HCT116 (cell line): ENCODE data around the gene ALDH1A2. TPM values are rescaled to one million over a fixed set of nuclear protein-coding genes. Genes with fewer than 3 reads are reported as not detected.

Experiments used
- ATAC-seq: fragments of 200-7000 bp; cut with Tn5 transposase; 2 replicates; pipeline ENCODE4 v1.9.1; 2020; ENCODE audit warnings: mild to moderate bottlenecking, moderate library complexity
- BruUV-seq: library from RNA; stranded (reverse); fragments of 400-500 nt; replicated peaks from 2 replicates; lab custom pipeline; 2021; lab: Mats Ljungman, UMichigan
- CTCF ChIA-PET: fragments of 300-600 bp; sonication (Branson Sonifier 250); formaldehyde crosslinking; loops from one replicate; lab custom pipeline; 2021; ENCODE audit warnings: antibody characterized with exemption; lab: Charles Lee
- POLR2A ChIA-PET: fragments of 300-600, 350-600 bp; sonication (Branson Sonifier 250); formaldehyde crosslinking; loops from one replicate; lab custom pipeline; 2021; ENCODE audit warnings: antibody characterized with exemption; lab: Charles Lee
- RAD21 ChIA-PET, 2 experiments: fragments of 300-600 bp; sonication (Branson Sonifier 250); formaldehyde crosslinking; loops; one replicate each; lab custom pipeline; 2023; ENCODE audit warnings: low total read pairs in 2 of 2; ENCODE audit not compliant: uncharacterized antibody in 2 of 2, unreplicated experiment in 2 of 2, low non-redundant PET in 1 of 2; lab: Charles Lee
- DNase-seq: peaks from one replicate; pipeline ENCODE4 v3.0.0-alpha.2; 2010; ENCODE audit warnings: low read depth, low spot score
- H2AFZ ChIP-seq: fragments of 200-600 bp; shearing (Covaris generic), sonication (generic); 2 replicates; pipeline ENCODE4 v1.6.1; 2017; ENCODE audit warnings: low read depth, mixed run types, mixed read lengths, antibody characterized with exemption, low read length; ENCODE audit not compliant: poor library complexity, severe bottlenecking
- H3K27ac ChIP-seq: 2 replicates; pipeline ENCODE4 v1.5.1; 2012; ENCODE audit warnings: low read depth, low read length
- H3K27me3 ChIP-seq: fragments of 200-600 bp; sonication (generic); 2 replicates; pipeline ENCODE4 v1.6.1; 2016; ENCODE audit warnings: mixed run types, low read length, mixed read lengths; ENCODE audit not compliant: insufficient read depth
- H3K36me3 ChIP-seq, 2 experiments: fragments of 200-500 bp in 1 of 2; fragments of 200-600 bp in 1 of 2; sonication (Bioruptor generic) in 1 of 2; sonication (generic) in 1 of 2; 2 replicates each; pipeline versions ENCODE4 v1.5.1 to v1.6.1; 2014 to 2016; ENCODE audit warnings: low read length in 2 of 2, inconsistent platforms in 1 of 2, mixed read lengths in 1 of 2, mixed run types in 1 of 2; ENCODE audit not compliant: insufficient read depth in 2 of 2, control insufficient read depth in 1 of 2
- H3K4me1 ChIP-seq, 2 experiments: fragments of 200-600 bp in 1 of 2; sonication (generic) in 1 of 2; 2 replicates each; pipeline versions ENCODE4 v1.5.1 to v1.6.1; 2012 to 2017; ENCODE audit warnings: low read length in 2 of 2, inconsistent platforms in 1 of 2, mild to moderate bottlenecking in 1 of 2, mixed read lengths in 1 of 2, mixed run types in 1 of 2, moderate library complexity in 1 of 2; ENCODE audit not compliant: insufficient read depth in 2 of 2, control insufficient read depth in 1 of 2
- H3K4me2 ChIP-seq: fragments of 200-600 bp; sonication (generic); 2 replicates; pipeline ENCODE4 v1.6.1; 2017; ENCODE audit warnings: mixed run types, low read length, mixed read lengths
- H3K4me3 ChIP-seq, 2 experiments: fragments of 200-600 bp in 1 of 2; sonication (generic) in 1 of 2; replicated peaks in 1 of 2; 2 replicates each; pipeline ENCODE4 v1.5.1; 2011 to 2016; ENCODE audit warnings: low read length in 2 of 2, control low read depth in 1 of 2, low read depth in 1 of 2, mild to moderate bottlenecking in 1 of 2, mixed read lengths in 1 of 2, mixed run types in 1 of 2
- H3K79me2 ChIP-seq: fragments of 200-600 bp; sonication (generic); 2 replicates; pipeline ENCODE4 v1.6.1; 2017; ENCODE audit warnings: mild to moderate bottlenecking, mixed run types, low read length, moderate library complexity, mixed read lengths; ENCODE audit not compliant: insufficient read depth
- H3K9ac ChIP-seq: fragments of 200-600 bp; sonication (generic); 2 replicates; pipeline ENCODE4 v1.6.1; 2016; ENCODE audit warnings: low read length, mixed read lengths
- H3K9me2 ChIP-seq: fragments of 200-600 bp; sonication (generic), shearing (Covaris generic); 2 replicates; pipeline ENCODE4 v1.6.1; 2017; ENCODE audit warnings: mixed run types, mild to moderate bottlenecking, moderate library complexity; ENCODE audit not compliant: insufficient read depth
- H3K9me3 ChIP-seq, 2 experiments: fragments of 200-500 bp in 1 of 2; fragments of 200-600 bp in 1 of 2; sonication (Bioruptor generic) in 1 of 2; sonication (generic) in 1 of 2; 2 replicates each; pipeline ENCODE4 v1.6.1; 2014 to 2017; ENCODE audit warnings: low read length in 2 of 2, mixed read lengths in 2 of 2, inconsistent platforms in 1 of 2, low read depth in 1 of 2, mild to moderate bottlenecking in 1 of 2, mixed run types in 1 of 2, moderate library complexity in 1 of 2; ENCODE audit not compliant: control insufficient read depth in 1 of 2, insufficient read depth in 1 of 2
- H4K20me1 ChIP-seq: fragments of 200-600 bp; sonication (generic), shearing (Covaris generic); 2 replicates; pipeline ENCODE4 v1.6.1; 2017; ENCODE audit warnings: mixed run types, mild to moderate bottlenecking, moderate library complexity; ENCODE audit not compliant: insufficient read depth
- CEBPB ChIP-seq: IDR thresholded peaks from 2 replicates; pipeline ENCODE4 v1.6.1; 2012; ENCODE audit warnings: low read depth
- EGR1 ChIP-seq: IDR thresholded peaks from 2 replicates; pipeline ENCODE4 v1.6.1; 2012; ENCODE audit warnings: low read depth
- ELF1 ChIP-seq: IDR thresholded peaks from 2 replicates; pipeline ENCODE4 v1.6.1; 2012; ENCODE audit warnings: low read depth, borderline replicate concordance
- EZH2 ChIP-seq: fragments of 200-600 bp; sonication (generic); IDR thresholded peaks from 2 replicates; pipeline ENCODE4 v1.6.1; 2017; ENCODE audit warnings: antibody characterized with exemption, mixed run types
- FOSL1 ChIP-seq: IDR thresholded peaks from 2 replicates; pipeline ENCODE4 v1.6.1; 2012; ENCODE audit warnings: low read depth
- MAX ChIP-seq: IDR thresholded peaks from 2 replicates; pipeline ENCODE4 v1.6.1; 2012
- POLR2A ChIP-seq: IDR thresholded peaks from 2 replicates; pipeline ENCODE4 v1.7.0; 2011; ENCODE audit warnings: borderline replicate concordance; ENCODE audit not compliant: insufficient read depth, insufficient read length; ENCODE audit errors: extremely low read depth
- POLR2AphosphoS5 ChIP-seq: IDR thresholded peaks from 2 replicates; pipeline ENCODE4 v1.6.1; 2011; ENCODE audit warnings: mild to moderate bottlenecking, low read depth, low read length, moderate library complexity
- RAD21 ChIP-seq: IDR thresholded peaks from 2 replicates; pipeline ENCODE4 v1.6.1; 2012; ENCODE audit warnings: low read depth, mild to moderate bottlenecking
- REST ChIP-seq: IDR thresholded peaks from 2 replicates; pipeline ENCODE4 v1.6.1; 2012; ENCODE audit warnings: low read depth
- SIN3A ChIP-seq: IDR thresholded peaks from 2 replicates; pipeline ENCODE4 v1.6.1; 2012; ENCODE audit warnings: low read depth
- SP1 ChIP-seq: IDR thresholded peaks from 2 replicates; pipeline ENCODE4 v1.6.1; 2012; ENCODE audit warnings: low read depth
- TCF7L2 ChIP-seq: IDR thresholded peaks from 2 replicates; pipeline ENCODE4 v1.7.0; 2011; ENCODE audit warnings: borderline replicate concordance, inconsistent platforms; ENCODE audit not compliant: insufficient read depth, insufficient read length; ENCODE audit errors: extremely low read depth
- YY1 ChIP-seq: IDR thresholded peaks from 2 replicates; pipeline ENCODE4 v1.6.1; 2011; ENCODE audit warnings: low read length, low read depth, moderate library complexity, mild to moderate bottlenecking; ENCODE audit not compliant: insufficient replicate concordance; ENCODE audit errors: extremely low read depth
- ZBTB33 ChIP-seq: IDR thresholded peaks from 2 replicates; pipeline ENCODE4 v1.6.1; 2011; ENCODE audit warnings: mild to moderate bottlenecking, low read length, moderate library complexity; ENCODE audit not compliant: insufficient replicate concordance; ENCODE audit errors: extremely low read depth
- ZNF274 ChIP-seq: fragments of 200-500 bp; sonication (Bioruptor generic); IDR thresholded peaks from 2 replicates; pipeline ENCODE4 v1.6.1; 2014; ENCODE audit warnings: mild to moderate bottlenecking, low read depth, low read length, inconsistent platforms
- intact Hi-C: fragments of 100-400 bp; cut with micrococcal nuclease; formaldehyde crosslinking; loops from 2 replicates; pipeline ENCODE4 v1.10.0; 2022
- total RNA-seq: library from RNA; stranded (reverse); gene quantifications from one replicate; pipeline ENCODE4 v1.2.1, GENCODE V29; 2021; ENCODE audit not compliant: unreplicated experiment

The ALDH1A2 gene
- total RNA-seq, 1 experiment from 2014 or later = 1.7 TPM

- TF ChIP-seq REST = no peak
- no peak for TF ChIP-seq ELF1
- no peak for TF ChIP-seq POLR2A
Measured at GRCh38 chr15:57932348-57932747, 133.2 kb downstream of the ALDH1A2 start (continued).

- ChIA-PET RAD21 (no interaction called here), CTCF (no interaction called here), POLR2A (no interaction called here)
- no peak overlapping the region for H3K27ac ChIP-seq
- DNase-seq (no peak), ATAC-seq (no peak)
- H3K9ac ChIP-seq = no peak overlapping the region
- H2AFZ ChIP-seq = no peak overlapping the region
- H3K36me3 ChIP-seq = no peaks in the 10 kb centered on the region
- H3K79me2 ChIP-seq = no peaks in the 10 kb centered on the region
- H3K4me3 ChIP-seq = no peak overlapping the region
- H3K9me2 ChIP-seq = no peaks in the 10 kb centered on the region
- H3K27me3 ChIP-seq = no peaks in the 10 kb centered on the region
- no peaks in the 10 kb centered on the region for H4K20me1 ChIP-seq
- no peak overlapping the region for H3K4me2 ChIP-seq
- intact Hi-C loops = no loop called here
- no peaks in the 10 kb centered on the region for H3K4me1 ChIP-seq
- H3K9me3 ChIP-seq = no peaks in the 10 kb centered on the region
- BruUV-seq = no TSS peak
- TF ChIP-seq RAD21 (no peak), FOSL1 (no peak), MAX (no peak), SP1 (no peak), POLR2AphosphoS5 (no peak), EZH2 (no peak), TCF7L2 (no peak), YY1 (no peak), SIN3A (no peak), REST (no peak), EGR1 (no peak), CEBPB (no peak), ZBTB33 (no peak), ZNF274 (no peak)
Measured at GRCh38 chr15:57931570-57931969, 133.9 kb downstream of the ALDH1A2 start.
